ENCODE measurements around the gene NDUFA8.

The NDUFA8 gene

GRCh38 chr9:122095010-122095767, 64.4 kb downstream of the NDUFA8 start:
- peak; percentile 61 for DNase-seq
